Fibroblast of upper back skin (primary cell): Measurements from ENCODE around the gene CEPT1.

ENCODE experiments used
- DNase-seq: peaks from one replicate; pipeline ENCODE4 v3.0.0-alpha.2; 2013

CEPT1 gene

GRCh38 chr1:111193712-111194480 is 53.9 kb downstream of the CEPT1 start:
- no peak for DNase-seq

GRCh38 chr1:111195002-111195684 is 55.1 kb downstream of the CEPT1 start:
- no peak for DNase-seq

- no peak for DNase-seq
Measured at GRCh38 chr1:111196213-111196612, 56.2 kb downstream of the CEPT1 start.

GRCh38 chr1:111197598-111198284 is 57.7 kb downstream of the CEPT1 start:
- DNase-seq = peak; percentile 14

- DNase-seq = no peak
Measured at GRCh38 chr1:111198836-111199235, 58.8 kb downstream of the CEPT1 start.

- DNase-seq = no peak
Measured at GRCh38 chr1:111199329-111199728, 59.3 kb downstream of the CEPT1 start.

GRCh38 chr1:111199881-111200801 is 60.1 kb downstream of the CEPT1 start, which contains the start of gene DENND2D:
DENND2D (minus strand) TSS chr1:111200646; CDS start chr1:111200459, 187 bp downstream.
- no peak for DNase-seq

GRCh38 chr1:111200802-111201161 is 60.8 kb downstream of the CEPT1 start:
- DNase-seq = no peak

- DNase-seq = no peak
Measured at GRCh38 chr1:111201275-111202090, 61.5 kb downstream of the CEPT1 start.

- DNase-seq = no peak
Measured at GRCh38 chr1:111202366-111202706, 62.3 kb downstream of the CEPT1 start.

GRCh38 chr1:111202707-111203623 is 62.9 kb downstream of the CEPT1 start:
- no peak for DNase-seq

- DNase-seq = peak; percentile 34
Measured at GRCh38 chr1:111203681-111204200, 63.7 kb downstream of the CEPT1 start.

GRCh38 chr1:111204201-111204982 is 64.4 kb downstream of the CEPT1 start:
- no peak for DNase-seq

GRCh38 chr1:111204983-111205713 is 65.1 kb downstream of the CEPT1 start:
- no peak for DNase-seq

GRCh38 chr1:111205714-111206050 is 65.7 kb downstream of the CEPT1 start:
- no peak for DNase-seq

GRCh38 chr1:111208921-111209320 is 68.9 kb downstream of the CEPT1 start:
- no peak for DNase-seq

GRCh38 chr1:111209622-111210021 is 69.6 kb downstream of the CEPT1 start:
- DNase-seq = no peak

GRCh38 chr1:111211921-111212320 is 71.9 kb downstream of the CEPT1 start:
- no peak for DNase-seq
